ENCODE measurements around the gene ERBB4. TPM values are rescaled to one million over a fixed set of nuclear protein-coding genes. Genes with fewer than 3 reads are reported as not detected.

The ERBB4 gene
- total RNA-seq, 1 donor from 2014 or later, result 2.6 TPM

- Histone ChIP-seq H3K36me3 (ENCODE audit: control insufficient read depth, insufficient read depth, low read length) (no peaks in the 10 kb centered on the region), H3K4me3 (ENCODE audit: low read depth, low read length) (no peak overlapping the region), H3K27me3 (ENCODE audit: control insufficient read depth, insufficient read depth, low read length) (no peaks in the 10 kb centered on the region)
- DNase-seq (ENCODE audit: low read depth), result no peak
- no peak for TF ChIP-seq CTCF (IDR thresholded peaks at IDR 0.05; ENCODE audit: insufficient read depth, low read length, poor library complexity, severe bottlenecking)
Observed at GRCh38 chr2:211473116-211473515, 1065.5 kb downstream of the ERBB4 start.

GRCh38 chr2:211469664-211470059 lies 1068.9 kb downstream of the ERBB4 start:
- Histone ChIP-seq H3K36me3 (ENCODE audit: control insufficient read depth, insufficient read depth, low read length) (no peaks in the 10 kb centered on the region), H3K27me3 (ENCODE audit: control insufficient read depth, insufficient read depth, low read length) (no peaks in the 10 kb centered on the region), H3K4me3 (ENCODE audit: low read depth, low read length) (no peak overlapping the region)
- no peak for TF ChIP-seq CTCF (IDR thresholded peaks at IDR 0.05; ENCODE audit: insufficient read depth, low read length, poor library complexity, severe bottlenecking)
- no peak for DNase-seq (ENCODE audit: low read depth)

GRCh38 chr2:211468877-211469663 lies 1069.5 kb downstream of the ERBB4 start:
- H3K4me3 ChIP-seq (ENCODE audit: low read depth, low read length), result no peak overlapping the region
- no peak for DNase-seq (ENCODE audit: low read depth)
- H3K27me3 ChIP-seq (ENCODE audit: control insufficient read depth, insufficient read depth, low read length), result no peaks in the 10 kb centered on the region
- H3K36me3 ChIP-seq (ENCODE audit: control insufficient read depth, insufficient read depth, low read length), result no peaks in the 10 kb centered on the region
- TF ChIP-seq CTCF (IDR thresholded peaks at IDR 0.05; ENCODE audit: insufficient read depth, low read length, poor library complexity, severe bottlenecking), result no peak

- no peak for DNase-seq (ENCODE audit: low read depth)
- no peak for TF ChIP-seq CTCF (IDR thresholded peaks at IDR 0.05; ENCODE audit: insufficient read depth, low read length, poor library complexity, severe bottlenecking)
- no peak overlapping the region for H3K4me3 ChIP-seq (ENCODE audit: low read depth, low read length)
- no peaks in the 10 kb centered on the region for H3K36me3 ChIP-seq (ENCODE audit: control insufficient read depth, insufficient read depth, low read length)
- H3K27me3 ChIP-seq (ENCODE audit: control insufficient read depth, insufficient read depth, low read length), result no peaks in the 10 kb centered on the region
Observed at GRCh38 chr2:211468217-211468616, 1070.4 kb downstream of the ERBB4 start.

- no peak for TF ChIP-seq CTCF (IDR thresholded peaks at IDR 0.05; ENCODE audit: insufficient read depth, low read length, poor library complexity, severe bottlenecking)
- Histone ChIP-seq H3K27me3 (ENCODE audit: control insufficient read depth, insufficient read depth, low read length) (no peaks in the 10 kb centered on the region), H3K36me3 (ENCODE audit: control insufficient read depth, insufficient read depth, low read length) (no peaks in the 10 kb centered on the region), H3K4me3 (ENCODE audit: low read depth, low read length) (no peak overlapping the region)
- no peak for DNase-seq (ENCODE audit: low read depth)
Observed at GRCh38 chr2:211463397-211463796, 1075.2 kb downstream of the ERBB4 start.

GRCh38 chr2:211458974-211459373 lies 1079.6 kb downstream of the ERBB4 start:
- no peaks in the 10 kb centered on the region for H3K27me3 ChIP-seq (ENCODE audit: control insufficient read depth, insufficient read depth, low read length)
- H3K4me3 ChIP-seq (ENCODE audit: low read depth, low read length), result no peak overlapping the region
- TF ChIP-seq CTCF (IDR thresholded peaks at IDR 0.05; ENCODE audit: insufficient read depth, low read length, poor library complexity, severe bottlenecking), result no peak
- no peaks in the 10 kb centered on the region for H3K36me3 ChIP-seq (ENCODE audit: control insufficient read depth, insufficient read depth, low read length)
- no peak for DNase-seq (ENCODE audit: low read depth)

Data from kidney epithelial cell (primary cell).